Astrocyte (in vitro differentiated cells and primary cell): Measurements from ENCODE around the gene PRKAG2. TPM values are rescaled to one million over a fixed set of nuclear protein-coding genes. Genes with fewer than 3 reads are reported as not detected.

Source experiments
- DNase-seq: peaks from one replicate; pipeline ENCODE4 v3.0.0-alpha.2; 2010; ENCODE audit warnings: low read depth
- FAIRE-seq: peaks from 2 replicates; lab custom pipeline; 2011; peaks lifted over from hg19 to GRCh38; lab: Jason Lieb, UNC
- H2AFZ ChIP-seq: 2 replicates; pipeline ENCODE4 v1.6.0; 2012; ENCODE audit warnings: low read depth, low read length, inconsistent platforms
- H3K27ac ChIP-seq: 2 replicates; pipeline ENCODE4 v1.5.1; 2011; ENCODE audit warnings: low read depth, low read length, inconsistent platforms
- H3K27me3 ChIP-seq: 2 replicates; pipeline ENCODE4 v1.6.0; 2011; ENCODE audit warnings: low read length, inconsistent platforms; ENCODE audit not compliant: insufficient read depth
- H3K36me3 ChIP-seq: 2 replicates; pipeline ENCODE4 v1.5.1; 2011; ENCODE audit warnings: low read length, inconsistent platforms; ENCODE audit not compliant: insufficient read depth
- H3K4me1 ChIP-seq: 2 replicates; pipeline ENCODE4 v1.5.1; 2011; ENCODE audit warnings: low read length, inconsistent platforms; ENCODE audit not compliant: insufficient read depth
- H3K4me2 ChIP-seq: 2 replicates; pipeline ENCODE4 v1.6.0; 2012; ENCODE audit warnings: low read length, inconsistent platforms
- H3K4me3 ChIP-seq: 2 replicates; pipeline ENCODE4 v1.5.1; 2011; ENCODE audit warnings: low read depth, mild to moderate bottlenecking, low read length, inconsistent platforms; ENCODE audit not compliant: insufficient read depth
- H3K79me2 ChIP-seq: 2 replicates; pipeline ENCODE4 v1.6.0; 2012; ENCODE audit warnings: mild to moderate bottlenecking, low read length, inconsistent platforms; ENCODE audit not compliant: insufficient read depth
- H3K9ac ChIP-seq: 2 replicates; pipeline ENCODE4 v1.6.0; 2012; ENCODE audit warnings: mild to moderate bottlenecking, low read length, inconsistent platforms
- H3K9me3 ChIP-seq: 2 replicates; pipeline ENCODE4 v1.5.1; 2012; ENCODE audit warnings: low read depth, mild to moderate bottlenecking, low read length, inconsistent platforms; ENCODE audit not compliant: insufficient read depth
- H4K20me1 ChIP-seq: 2 replicates; pipeline ENCODE4 v1.6.0; 2012; ENCODE audit warnings: low read length, inconsistent platforms; ENCODE audit not compliant: insufficient read depth
- H3K27ac Mint-ChIP-seq: one replicate; pipeline ENCODE4 v1.8.0; 2021; ENCODE audit warnings: mild to moderate bottlenecking, mixed read lengths; ENCODE audit not compliant: unreplicated experiment
- H3K27me3 Mint-ChIP-seq: one replicate; pipeline ENCODE4 v1.8.0; 2021; ENCODE audit warnings: low read depth, mixed read lengths; ENCODE audit not compliant: unreplicated experiment
- H3K36me3 Mint-ChIP-seq: one replicate; pipeline ENCODE4 v1.8.0; 2021; ENCODE audit warnings: low read depth, mixed read lengths; ENCODE audit not compliant: unreplicated experiment
- H3K4me1 Mint-ChIP-seq: one replicate; pipeline ENCODE4 v1.8.0; 2021; ENCODE audit warnings: low read depth, mixed read lengths; ENCODE audit not compliant: unreplicated experiment
- H3K4me3 Mint-ChIP-seq: one replicate; pipeline ENCODE4 v1.8.0; 2021; ENCODE audit warnings: mild to moderate bottlenecking, moderate library complexity, mixed read lengths; ENCODE audit not compliant: unreplicated experiment
- H3K9me3 Mint-ChIP-seq: one replicate; pipeline ENCODE4 v1.8.0; 2021; ENCODE audit warnings: mild to moderate bottlenecking, mixed read lengths; ENCODE audit not compliant: unreplicated experiment
- EZH2 ChIP-seq: IDR thresholded peaks from 2 replicates; pipeline ENCODE4 v1.6.1; 2012; ENCODE audit warnings: mild to moderate bottlenecking, low read length, inconsistent platforms; ENCODE audit not compliant: insufficient read depth
- total RNA-seq: library from RNA; stranded (reverse); gene quantifications from 2 replicates; pipeline ENCODE4 v1.2.1, GENCODE V29; 2021
- TF ChIP-seq, protein P1 (sequence below): IDR thresholded peaks from 2 replicates; pipeline ENCODE4 v1.5.1; 2011; ENCODE audit warnings: low read depth, mild to moderate bottlenecking, inconsistent platforms, low read length, moderate library complexity; ENCODE audit not compliant: insufficient read depth

Gene PRKAG2
- total RNA-seq, 1 donor from 2014 or later: 40.7 TPM

DNA sequence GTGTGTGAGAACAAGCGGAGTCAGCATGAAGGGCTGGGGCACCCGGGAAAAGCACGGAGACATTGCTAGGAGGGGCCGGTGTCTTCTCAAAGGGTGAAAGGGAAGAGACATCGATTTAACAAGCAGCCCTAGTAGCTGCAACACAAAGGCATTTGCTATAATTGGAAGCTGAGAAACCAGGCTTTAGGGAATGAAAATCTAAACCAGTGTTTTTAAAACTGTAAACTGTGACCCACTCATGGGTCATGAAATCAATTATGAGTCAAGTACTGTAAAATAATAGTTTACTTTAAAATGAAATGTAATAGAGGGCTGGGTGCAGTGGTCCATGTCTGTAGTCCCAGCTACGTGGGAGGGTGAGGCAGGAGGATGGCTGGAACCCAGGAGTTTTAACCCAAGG, 228.5 kb downstream of the PRKAG2 start:
- Histone ChIP-seq H3K9ac (no peak overlapping the region), H3K4me3 (no peak overlapping the region), H2AFZ (no peak overlapping the region), H3K4me2 (no peak overlapping the region), H3K4me1 (peaks cover 7% of the 10 kb centered on the region), H3K27me3 (no peaks in the 10 kb centered on the region), H3K79me2 (no peaks in the 10 kb centered on the region), H4K20me1 (no peaks in the 10 kb centered on the region), H3K27ac (no peak overlapping the region), H3K36me3 (no peaks in the 10 kb centered on the region), H3K9me3 (peaks cover 3% of the 10 kb centered on the region)
- TF ChIP-seq EZH2: no peak
- TF ChIP-seq, protein P1, sequence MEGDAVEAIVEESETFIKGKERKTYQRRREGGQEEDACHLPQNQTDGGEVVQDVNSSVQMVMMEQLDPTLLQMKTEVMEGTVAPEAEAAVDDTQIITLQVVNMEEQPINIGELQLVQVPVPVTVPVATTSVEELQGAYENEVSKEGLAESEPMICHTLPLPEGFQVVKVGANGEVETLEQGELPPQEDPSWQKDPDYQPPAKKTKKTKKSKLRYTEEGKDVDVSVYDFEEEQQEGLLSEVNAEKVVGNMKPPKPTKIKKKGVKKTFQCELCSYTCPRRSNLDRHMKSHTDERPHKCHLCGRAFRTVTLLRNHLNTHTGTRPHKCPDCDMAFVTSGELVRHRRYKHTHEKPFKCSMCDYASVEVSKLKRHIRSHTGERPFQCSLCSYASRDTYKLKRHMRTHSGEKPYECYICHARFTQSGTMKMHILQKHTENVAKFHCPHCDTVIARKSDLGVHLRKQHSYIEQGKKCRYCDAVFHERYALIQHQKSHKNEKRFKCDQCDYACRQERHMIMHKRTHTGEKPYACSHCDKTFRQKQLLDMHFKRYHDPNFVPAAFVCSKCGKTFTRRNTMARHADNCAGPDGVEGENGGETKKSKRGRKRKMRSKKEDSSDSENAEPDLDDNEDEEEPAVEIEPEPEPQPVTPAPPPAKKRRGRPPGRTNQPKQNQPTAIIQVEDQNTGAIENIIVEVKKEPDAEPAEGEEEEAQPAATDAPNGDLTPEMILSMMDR: no peak
- no peak overlapping the region for H3K4me3 Mint-ChIP-seq
- H3K4me1 Mint-ChIP-seq: peaks cover 8% of the 10 kb centered on the region
- no peak overlapping the region for H3K27ac Mint-ChIP-seq
- DNase-seq (no peak), FAIRE-seq (no peak)
- H3K36me3 Mint-ChIP-seq: no peaks in the 10 kb centered on the region
- no peaks in the 10 kb centered on the region for H3K27me3 Mint-ChIP-seq
- H3K9me3 Mint-ChIP-seq: no peaks in the 10 kb centered on the region

DNA sequence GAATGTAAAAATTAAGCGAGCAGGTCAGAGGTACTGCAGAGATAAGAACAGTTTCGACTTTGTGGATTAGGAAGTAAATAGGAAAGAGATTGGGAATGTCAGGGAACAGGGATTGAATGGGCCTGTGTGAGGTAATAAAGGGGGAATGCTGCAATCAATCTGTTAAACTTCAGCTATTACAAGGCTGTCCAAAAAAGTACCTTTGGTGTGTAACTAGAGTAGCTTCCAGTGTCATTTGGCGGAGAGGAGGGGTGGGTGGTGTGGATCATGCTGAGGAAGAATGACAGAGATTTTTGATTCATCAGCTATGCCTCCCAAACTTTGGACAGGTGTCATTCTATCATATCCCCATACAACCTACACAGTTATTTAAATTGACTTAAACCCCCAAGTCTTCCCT, 229.0 kb downstream of the PRKAG2 start:
- H3K4me2 ChIP-seq: no peak overlapping the region
- Mint-ChIP-seq H3K9me3 (no peaks in the 10 kb centered on the region), H3K36me3 (no peaks in the 10 kb centered on the region), H3K27me3 (no peaks in the 10 kb centered on the region), H3K4me3 (no peak overlapping the region), H3K4me1 (peaks cover 8% of the 10 kb centered on the region), H3K27ac (no peak overlapping the region)
- no peak overlapping the region for H2AFZ ChIP-seq
- no peak overlapping the region for H3K27ac ChIP-seq
- H3K79me2 ChIP-seq: no peaks in the 10 kb centered on the region
- H3K27me3 ChIP-seq: no peaks in the 10 kb centered on the region
- TF ChIP-seq, protein P1: no peak
- no peak for TF ChIP-seq EZH2
- no peaks in the 10 kb centered on the region for H4K20me1 ChIP-seq
- H3K4me1 ChIP-seq: peaks cover 7% of the 10 kb centered on the region
- H3K4me3 ChIP-seq: no peak overlapping the region
- no peak overlapping the region for H3K9ac ChIP-seq
- FAIRE-seq: no peak
- no peak for DNase-seq
- H3K36me3 ChIP-seq: no peaks in the 10 kb centered on the region
- H3K9me3 ChIP-seq: peaks cover 3% of the 10 kb centered on the region

DNA sequence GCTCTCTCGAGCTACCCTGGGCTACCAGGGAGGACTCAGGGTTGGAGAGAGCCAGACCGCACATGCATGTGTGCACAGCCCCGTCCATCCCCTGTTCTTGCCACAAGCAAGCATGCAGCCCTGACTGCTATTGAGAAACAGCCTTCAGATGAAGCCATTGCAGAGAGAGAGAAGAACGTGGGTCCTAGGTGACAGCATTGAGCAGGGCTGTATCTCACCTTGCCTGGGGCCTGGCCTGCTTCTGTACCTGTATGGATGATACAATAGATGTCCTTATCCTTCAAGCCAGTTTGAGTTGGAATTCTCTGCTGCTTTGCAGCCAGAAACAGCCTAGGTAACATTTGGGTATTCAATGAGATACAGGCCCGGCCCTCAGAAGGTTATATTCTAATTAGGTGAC, 229.9 kb downstream of the PRKAG2 start:
- no peak overlapping the region for H3K4me3 Mint-ChIP-seq
- no peaks in the 10 kb centered on the region for H3K36me3 Mint-ChIP-seq
- no peak overlapping the region for H2AFZ ChIP-seq
- peaks cover 3% of the 10 kb centered on the region for H3K9me3 ChIP-seq
- no peaks in the 10 kb centered on the region for H3K27me3 ChIP-seq
- no peaks in the 10 kb centered on the region for H3K9me3 Mint-ChIP-seq
- no peak overlapping the region for H3K27ac ChIP-seq
- H3K27me3 Mint-ChIP-seq: no peaks in the 10 kb centered on the region
- H3K79me2 ChIP-seq: no peaks in the 10 kb centered on the region
- H4K20me1 ChIP-seq: no peaks in the 10 kb centered on the region
- no peak overlapping the region for H3K27ac Mint-ChIP-seq
- H3K36me3 ChIP-seq: no peaks in the 10 kb centered on the region
- H3K4me1 ChIP-seq: peaks cover 7% of the 10 kb centered on the region
- no peak for FAIRE-seq
- peaks cover 8% of the 10 kb centered on the region for H3K4me1 Mint-ChIP-seq
- H3K4me2 ChIP-seq: no peak overlapping the region
- no peak overlapping the region for H3K9ac ChIP-seq
- TF ChIP-seq EZH2: no peak
- TF ChIP-seq, protein P1: no peak
- DNase-seq: no peak
- no peak overlapping the region for H3K4me3 ChIP-seq
